ENCODE results near the gene SHC2.
"Not testable (repeated sequence)": the region's sequence is repeated elsewhere in the genome, so short reads cannot be mapped to it uniquely, and the experiment has no call there.

The SHC2 gene

DNA sequence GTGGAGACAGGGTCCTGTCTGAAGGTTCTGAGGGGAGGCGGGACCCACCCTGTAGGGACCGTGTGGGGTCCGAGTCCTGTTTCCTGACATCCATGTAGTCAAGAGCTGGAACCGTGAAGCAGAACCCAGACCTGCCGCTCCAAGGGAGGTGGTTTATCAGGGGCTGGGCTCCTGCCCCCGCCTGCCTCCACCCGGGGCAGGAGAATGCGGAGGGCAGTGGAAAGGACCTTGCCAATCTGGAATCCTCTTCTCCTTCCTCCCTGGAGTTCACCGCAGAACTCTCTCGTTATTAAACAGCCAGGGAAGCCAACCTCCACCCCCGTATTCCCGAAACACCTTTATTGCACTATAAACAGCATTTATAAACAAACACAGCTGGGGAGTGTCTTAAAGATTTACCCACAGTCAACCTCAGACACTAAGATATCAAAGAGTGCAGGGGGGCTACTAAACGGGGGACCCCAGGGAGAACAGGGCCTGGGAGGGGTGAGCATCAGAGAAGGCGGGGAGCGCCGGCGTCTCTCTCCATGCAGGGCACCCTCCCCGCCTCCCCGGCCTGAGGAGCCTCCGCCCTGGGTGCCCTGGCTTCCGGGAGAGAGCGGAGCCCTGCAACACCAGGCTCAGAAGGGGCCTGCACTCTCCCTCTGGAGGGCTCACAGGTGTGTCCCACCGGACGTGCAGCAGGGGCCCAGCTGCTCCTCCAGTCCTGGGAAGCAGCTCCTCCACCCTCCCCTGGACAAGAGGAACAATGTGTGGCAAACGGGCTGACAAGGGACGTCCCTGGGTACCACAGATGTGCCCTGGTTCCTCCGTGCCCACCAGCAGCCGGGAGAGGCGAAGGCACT lies 55.5 kb downstream of the SHC2 start:
- no peak for DNase-seq

DNA sequence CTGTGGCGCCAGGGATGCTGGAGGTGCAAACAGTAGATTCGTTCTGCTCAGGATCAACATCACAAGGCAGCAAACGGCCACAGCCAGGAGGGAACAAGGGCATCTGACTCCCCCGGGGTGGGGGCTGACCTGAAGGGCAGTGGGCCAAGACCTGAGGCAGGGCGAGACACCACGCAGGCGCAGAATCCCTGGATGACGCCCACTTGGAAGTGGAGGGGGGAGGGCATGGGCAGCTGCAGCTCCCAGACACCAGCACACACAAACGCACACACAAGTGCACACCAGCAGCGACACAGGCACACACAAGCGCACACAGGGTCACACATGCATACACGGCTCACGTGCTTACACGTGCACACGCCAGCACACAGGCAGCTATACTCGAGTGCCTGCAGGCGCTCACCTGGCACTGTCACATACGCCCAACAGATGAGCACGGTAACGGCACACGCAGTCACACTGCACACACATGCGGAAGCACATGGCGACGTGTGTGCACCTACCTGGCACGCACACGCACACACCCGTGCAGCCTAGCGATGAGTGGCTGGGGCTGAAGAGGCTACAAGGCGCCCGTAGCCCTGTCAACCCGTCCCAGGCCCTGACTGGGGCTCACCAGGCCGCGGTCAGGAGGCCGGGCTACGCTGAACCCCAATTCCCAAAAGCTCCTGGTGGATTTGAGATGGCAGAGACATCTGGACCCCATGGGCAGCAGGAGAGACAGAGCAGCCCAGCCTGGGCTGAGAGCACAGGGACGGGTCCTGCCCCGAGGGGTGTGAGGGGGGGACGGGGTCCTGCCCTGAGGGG lies 57.4 kb downstream of the SHC2 start:
- no peak for DNase-seq

DNA sequence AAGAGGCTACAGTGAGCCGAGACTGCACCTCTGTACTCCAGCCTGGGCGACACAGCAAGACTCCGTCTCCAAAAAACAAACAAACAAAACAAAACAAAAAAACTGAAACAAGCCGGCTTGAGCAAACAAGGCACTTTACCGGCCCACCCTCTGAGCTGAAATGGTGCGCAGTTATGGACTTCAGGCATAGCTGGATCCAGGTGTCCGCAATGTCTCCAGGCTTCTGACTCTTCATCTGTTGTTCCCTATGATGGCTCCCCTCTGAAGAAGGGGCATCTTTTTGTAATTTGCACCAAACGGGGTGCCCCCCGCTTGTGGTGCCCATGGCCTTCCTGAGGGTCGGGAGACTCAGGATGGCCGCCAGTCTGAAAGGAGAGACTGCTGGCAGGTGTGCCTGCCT lies 58.0 kb downstream of the SHC2 start:
- DNase-seq: no peak

DNA sequence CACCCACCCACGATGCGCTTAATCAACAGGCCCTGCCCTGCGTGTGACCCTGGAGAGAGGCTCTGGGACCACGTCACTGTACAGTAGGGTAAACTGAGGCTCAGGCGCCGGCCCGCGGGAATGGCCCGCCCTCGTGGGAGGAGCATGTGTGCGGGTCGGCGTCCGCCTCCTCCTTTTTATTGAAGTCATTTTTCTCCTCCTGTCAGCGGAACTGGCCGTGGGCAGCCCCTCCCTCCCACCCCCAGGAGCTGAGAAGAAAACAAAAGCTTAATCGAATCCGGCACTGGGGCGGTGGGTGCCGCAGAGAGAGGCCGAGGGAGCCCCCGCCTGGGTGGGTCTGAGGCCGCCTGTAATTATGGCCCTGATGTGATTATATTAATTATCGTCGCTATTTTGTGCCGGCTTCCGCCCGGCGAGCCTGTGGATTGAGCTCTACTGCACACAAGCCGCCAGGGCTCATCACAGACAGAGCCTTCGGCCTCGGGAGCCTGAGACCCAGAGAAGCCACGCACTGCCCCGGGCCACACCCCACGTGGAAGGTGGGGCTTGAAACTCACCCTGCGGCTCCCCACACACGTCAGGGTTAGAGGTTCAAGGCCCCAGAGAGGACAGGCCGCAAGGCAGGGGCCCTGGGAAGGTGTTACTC lies 58.8 kb downstream of the SHC2 start:
- DNase-seq: no peak

DNA sequence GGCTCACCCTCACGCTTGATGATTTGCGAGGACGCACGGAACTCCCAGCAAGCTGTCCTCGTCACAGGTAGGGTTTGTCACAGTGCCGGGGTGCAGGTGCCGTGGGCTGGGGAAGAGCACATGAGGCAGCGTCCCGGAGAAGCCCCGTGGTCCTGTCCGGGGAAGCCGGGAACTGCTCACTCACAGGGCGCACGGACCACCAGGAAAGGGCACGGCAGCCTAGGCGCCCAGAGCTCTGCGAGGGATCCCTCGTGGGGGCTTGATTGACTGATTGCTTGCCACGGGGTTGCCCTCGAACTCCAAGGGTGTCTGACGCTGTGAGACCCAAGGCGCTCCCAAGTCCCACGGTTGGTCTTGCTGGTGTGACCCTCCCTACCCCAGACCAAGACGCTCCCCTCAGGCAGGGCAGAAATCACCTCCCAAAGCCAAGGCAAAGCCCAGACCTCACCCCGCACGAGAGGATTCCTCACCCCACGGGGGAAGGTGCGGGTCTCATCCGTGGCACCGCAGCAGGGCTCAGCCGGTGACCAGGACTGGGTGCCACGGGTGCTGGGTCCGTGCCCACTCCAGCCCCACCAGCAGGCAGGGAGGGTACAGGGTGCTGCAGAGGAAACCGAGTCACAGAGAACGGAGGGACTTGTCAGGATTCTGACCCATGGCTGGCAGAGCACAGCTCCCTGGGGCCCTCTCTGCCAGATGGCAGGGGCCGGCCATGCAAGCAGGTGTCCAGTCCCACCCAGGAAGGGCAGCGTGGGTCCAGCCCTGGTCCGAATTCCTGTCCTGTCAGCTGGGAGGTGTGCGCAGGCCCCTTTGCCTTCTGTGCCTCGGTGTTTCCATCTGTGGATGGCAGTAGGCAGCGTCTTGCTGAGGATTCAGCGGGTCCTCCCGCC lies 59.6 kb downstream of the SHC2 start:
- no peak for DNase-seq

DNA sequence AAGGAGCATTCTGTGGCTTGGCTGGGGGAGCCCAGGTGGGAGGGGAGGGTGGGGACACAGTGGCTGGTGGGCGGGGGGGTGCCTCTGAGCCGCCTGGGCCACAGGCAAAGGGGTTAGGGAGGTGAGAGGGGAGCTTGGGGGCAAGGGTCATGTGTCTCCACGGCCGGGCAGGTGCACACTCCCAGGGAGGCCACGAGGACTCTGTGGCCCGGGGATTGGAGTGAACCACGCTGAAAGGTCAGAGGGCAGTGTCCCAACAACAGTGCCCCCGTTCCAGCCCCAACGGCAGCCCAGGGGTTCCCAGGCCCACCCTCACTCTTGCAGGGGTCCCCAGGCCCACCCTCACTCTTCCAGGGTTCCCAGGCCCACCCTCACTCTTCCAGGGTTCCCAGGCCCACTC lies 61.5 kb downstream of the SHC2 start:
- DNase-seq: no peak

DNA sequence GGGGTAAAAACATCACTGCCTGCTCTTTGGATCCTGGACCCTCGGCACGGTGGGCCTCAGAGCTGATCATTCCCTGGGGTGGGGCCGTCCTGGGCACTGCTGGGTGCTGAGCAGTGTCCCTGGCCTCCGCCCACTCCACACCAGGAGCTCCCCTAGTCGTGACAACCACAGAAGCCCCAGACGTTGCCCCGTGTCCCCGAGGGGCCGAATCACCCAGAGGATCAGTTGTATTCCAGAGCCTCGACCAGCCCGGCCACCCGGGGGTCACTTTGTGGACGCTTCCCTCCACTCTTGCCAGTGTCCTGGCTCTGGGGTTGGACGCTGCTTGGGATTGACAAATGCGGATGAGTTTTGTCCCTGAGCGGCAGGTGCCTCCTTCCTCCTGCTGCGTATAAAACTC lies 62.1 kb downstream of the SHC2 start:
- no peak for DNase-seq

DNA sequence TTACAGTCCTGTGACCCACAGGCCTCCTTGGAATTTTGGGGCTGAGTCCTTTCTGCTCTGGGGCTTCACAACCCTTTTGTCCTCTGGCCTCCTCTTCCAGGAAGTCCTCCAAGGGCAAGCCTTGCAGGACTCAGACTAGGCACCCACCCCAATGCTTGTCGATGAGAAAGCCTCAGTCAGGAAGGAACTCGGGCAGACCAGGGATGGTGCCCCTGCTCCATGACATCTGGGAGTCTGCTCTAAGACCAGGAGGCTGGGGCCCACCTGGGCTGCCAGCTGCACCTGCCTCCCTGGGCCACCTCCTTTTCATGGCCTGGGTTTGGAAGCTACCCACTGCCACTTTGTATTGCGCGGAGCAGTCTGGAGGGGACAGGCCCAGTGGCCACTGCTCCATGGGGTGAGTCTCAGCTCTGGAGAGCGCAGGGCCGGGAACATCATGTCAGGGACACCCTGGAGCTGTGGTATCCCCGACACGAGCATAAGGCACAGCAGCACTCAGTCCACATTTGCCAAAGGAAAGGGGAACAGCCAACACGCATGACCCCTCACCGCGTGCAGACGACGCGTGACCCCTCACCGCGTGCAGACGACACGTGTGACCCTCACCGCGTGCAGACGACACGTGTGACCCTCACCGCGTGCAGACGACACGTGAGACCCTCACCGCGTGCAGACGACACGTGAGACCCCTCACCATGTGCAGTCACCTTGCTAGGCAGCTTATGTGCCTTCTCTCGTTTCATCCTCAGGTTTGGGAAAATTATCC lies 62.7 kb downstream of the SHC2 start:
- DNase-seq: no peak

DNA sequence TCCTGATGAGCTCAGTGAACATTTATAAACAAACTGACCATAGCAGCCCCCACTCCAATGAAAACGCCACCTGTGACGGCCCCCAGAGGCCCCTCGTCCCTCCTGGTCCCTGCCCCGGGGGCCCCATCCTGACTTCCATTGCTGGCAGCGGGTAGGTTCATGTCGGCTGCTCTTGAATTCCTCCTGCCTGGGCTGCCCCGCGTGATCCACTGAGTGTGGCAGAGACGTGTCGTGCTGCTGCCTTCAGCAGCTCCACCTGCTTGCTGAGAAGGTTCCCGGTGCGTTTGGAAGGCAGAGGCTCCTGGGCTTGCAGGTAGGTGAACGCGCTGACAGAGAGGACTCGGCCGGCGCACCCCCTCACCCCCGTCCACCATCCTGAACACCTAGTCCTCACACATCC lies 63.5 kb downstream of the SHC2 start:
- no peak for DNase-seq

DNA sequence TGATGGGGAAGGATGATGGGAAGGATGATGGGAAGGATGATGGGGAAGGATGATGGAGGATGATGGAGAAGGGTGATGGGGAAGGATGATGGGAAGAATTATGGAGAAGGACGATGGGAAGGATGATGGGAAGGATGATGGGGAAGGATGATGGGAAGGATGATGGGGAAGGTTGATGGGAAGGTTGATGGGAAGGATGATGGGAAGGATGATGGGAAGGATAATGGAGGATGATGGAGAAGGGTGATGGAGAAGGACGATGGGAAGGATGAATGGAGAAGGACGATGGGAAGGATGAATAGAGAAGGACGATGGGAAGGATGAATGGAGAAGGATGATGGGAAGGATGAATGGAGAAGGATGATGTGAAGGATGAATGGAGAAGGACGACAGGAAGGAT lies 65.4 kb downstream of the SHC2 start:
- DNase-seq: no peak

DNA sequence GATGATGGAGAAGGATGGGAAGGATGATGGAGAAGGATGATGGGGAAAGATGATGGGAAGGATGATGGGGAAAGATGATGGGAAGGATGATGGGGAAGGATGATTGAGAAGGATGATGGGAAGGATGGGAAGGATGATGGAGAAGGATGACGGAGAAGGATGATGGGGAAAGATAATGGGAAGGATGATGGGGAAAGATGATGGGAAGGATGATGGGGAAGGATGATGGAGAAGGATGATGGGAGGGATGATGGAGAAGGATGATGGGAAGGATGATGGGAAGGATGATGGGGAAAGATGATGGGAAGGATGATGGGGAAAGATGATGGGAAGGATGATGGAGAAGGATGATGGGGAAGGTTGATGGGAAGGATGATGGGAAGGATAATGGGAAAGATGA lies 66.0 kb downstream of the SHC2 start:
- not testable (repeated sequence) for DNase-seq

DNA sequence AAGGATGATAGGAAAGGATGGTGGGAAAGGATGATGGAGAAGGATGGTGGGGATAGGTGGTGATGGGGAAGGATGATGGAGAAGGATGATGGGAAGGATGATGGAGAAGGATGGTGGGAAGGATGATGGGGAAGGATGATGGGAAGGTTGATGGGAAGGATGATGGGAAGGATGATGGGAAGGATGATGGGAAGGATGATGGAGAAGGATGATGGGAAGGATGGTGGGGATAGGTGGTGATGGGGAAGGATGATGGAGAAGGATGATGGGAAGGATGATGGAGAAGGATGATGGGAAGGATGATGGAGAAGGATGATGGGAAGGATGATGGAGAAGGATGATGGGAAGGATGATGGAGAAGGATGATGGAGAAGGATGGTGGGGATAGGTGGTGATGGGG lies 67.3 kb downstream of the SHC2 start:
- not testable (repeated sequence) for DNase-seq

DNA sequence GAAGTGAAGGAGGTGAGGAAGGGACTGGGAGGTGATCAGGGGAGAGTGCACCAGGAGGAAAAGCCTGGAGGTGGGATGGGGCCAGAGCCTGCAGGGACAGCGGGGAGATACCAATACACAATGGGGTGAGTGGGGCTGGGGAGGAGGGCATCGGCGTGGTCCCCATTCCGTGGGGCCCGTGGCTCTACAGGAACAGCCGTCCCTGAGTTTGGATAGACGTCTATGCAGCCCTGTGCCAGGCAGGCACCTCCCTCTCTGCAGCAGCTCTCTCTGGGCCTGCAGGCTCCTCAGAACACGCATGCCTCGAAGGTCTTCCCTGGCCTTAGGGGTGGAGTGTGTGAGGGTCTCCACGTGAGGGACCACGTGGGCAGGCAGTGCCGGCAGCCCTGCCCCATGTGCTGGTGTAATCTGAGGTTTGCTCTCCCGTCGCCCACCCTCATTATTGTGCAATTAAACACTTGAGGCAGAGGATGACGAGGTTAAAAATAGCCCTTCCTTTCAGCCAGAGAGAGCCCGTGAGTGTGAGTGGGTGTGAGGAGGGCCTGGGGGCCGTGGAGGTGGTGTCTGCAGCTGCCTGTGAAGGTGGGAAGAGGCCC lies 68.4 kb downstream of the SHC2 start:
- DNase-seq: no peak

DNA sequence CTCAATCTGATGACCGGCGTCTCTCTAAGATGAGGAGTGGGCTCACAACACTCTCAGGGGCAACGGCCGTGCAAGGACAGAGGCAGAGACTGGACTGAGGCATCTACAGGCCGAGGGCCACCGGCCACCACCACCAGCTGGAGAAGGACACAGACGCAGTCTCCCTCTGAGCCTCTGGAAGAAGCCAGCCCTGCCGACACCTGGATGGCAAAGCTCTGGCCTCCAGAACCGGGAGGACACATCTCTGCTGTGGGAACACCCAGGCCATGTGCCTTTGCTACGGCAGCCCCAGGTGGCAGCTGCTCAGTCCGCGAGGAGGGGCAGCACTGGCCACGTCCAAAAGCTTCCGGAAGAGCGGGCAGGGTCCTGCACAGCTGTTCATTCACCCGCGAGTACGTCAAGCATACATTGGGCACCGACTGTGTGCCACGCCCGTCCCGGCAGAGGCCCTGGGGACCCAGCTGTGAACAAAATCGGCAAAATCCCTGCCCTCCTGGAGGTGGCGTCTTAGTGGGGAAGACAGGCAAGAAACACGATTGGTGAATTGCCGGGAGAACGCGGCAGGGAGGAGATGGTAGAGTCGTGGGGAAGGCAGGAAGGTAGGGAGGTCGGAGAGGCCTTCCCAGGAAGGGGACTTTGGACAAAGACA lies 69.0 kb downstream of the SHC2 start:
- no peak for DNase-seq

DNA sequence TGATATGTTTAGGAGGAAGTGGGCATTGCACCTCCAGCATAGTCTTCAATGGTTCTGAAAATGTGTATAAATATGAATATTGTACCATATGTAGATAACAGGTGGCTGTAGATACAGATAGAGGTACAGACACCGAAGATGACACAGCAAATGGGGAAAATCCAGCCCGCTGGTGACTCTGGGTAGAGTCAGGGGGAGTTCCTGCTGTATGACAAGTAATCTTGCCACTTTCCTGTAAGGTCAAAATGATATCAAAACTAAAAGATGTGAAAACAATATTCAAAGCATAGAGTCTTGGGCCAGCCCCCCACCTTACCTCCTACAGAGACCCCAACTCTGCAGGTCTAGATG lies 69.7 kb downstream of the SHC2 start:
- DNase-seq: no peak

DNA sequence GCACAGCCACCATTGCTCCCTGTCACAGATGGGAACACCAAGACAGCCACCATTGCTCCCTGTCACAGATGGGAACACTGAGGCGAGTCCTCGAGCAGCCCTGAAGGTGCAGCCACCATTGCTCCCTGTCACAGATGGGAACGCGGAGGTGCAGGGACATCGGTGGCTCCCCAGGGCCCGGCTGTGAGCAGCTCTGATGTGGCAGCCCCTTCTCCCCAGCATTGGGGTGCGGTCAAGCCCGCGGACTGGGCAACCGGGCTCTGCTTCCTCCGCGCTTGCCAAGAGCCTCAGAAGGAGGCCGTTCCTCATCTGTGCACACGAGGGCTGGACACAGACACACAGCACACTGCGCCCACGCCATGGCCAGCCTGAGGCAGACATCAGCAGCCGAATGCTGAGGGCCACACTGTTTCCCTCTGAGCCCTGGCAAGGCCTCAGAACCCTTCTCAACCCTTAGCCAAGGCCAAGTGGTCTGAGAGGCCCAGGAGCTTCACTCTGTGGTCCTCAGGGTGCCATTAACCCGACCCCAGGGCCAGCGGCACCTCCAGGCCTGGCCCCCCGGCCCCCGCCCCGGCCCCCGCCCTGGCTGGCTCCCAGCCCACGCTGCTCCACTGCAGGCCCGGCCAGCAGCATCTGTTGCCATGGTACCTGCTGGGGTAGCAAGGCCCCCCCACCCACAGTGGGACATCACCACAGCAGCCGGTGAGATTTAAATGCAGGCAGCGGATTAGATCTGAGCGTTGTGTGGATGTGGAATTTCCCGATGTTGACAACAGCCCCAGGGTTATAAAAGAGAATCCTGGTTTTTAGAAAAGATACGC lies 70.2 kb downstream of the SHC2 start:
- DNase-seq: no peak

DNA sequence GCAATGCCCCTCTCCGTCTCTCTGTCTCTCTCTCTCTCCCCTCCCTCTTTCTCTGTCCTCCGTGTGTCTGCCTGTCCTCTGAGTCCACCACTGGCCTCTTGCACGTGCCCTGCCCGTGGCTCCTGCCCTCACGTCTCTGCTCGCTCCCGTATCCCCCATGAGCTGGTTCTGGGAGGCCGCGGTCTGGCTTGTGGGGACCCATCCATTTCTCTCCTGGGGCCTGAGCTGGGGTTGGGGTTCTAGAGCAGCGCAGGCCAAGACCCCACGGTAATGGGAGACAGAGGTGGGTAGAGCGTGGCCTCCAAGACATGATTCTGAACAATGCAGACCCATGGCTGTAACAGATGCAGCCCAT lies 70.9 kb downstream of the SHC2 start:
- no peak for DNase-seq

DNA sequence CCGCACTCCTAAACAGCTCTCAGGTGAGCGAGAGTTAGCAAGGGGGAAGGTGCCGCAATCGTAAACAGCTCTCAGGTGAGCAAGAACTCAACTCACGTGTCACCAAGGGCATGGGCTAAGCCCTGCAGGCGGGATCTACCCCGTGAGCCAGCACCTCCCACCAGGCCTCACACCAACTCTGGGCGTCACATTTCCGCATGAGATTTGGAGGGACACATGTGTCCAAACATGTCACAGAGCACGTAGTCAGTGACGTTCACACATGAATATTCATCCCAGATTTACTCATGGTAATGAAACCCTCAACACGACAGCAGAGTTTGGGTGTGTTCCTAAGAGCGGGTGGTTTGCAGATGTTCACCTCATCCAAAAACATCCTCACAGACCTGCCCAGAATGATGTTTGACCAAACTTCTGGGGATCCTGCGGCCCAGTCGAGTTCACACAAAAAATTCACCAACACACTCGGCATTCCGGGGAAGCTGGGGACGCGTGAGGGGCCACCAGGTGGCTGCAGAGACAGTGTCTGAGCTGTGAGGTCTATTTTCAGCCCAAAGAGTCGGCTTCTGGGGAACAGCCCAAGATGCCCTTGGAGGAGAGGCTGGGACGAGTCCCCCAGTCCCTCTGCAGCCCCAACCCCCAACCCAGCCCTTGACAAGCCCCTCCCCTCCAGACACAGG lies 71.4 kb downstream of the SHC2 start:
- no peak for DNase-seq

DNA sequence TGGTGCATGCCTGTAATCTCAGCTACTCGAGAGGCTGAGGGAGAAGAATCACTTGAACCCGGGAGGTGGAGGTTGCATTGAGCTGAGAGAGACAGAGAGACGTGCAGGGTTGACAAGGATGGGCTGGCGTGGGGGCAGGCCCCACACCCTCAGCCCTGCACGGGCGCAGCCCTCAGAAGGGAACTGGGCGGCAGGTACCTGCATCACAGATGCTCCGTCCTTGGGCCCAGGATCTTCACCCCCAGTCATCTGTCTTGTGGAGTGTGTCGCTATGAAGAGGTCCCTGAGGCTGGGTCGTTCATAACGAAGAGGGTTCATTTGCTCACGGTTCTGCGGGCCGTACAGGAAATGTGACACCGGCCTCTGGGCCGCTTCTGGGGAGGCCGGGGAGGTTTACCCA lies 72.1 kb downstream of the SHC2 start:
- no peak for DNase-seq

DNA sequence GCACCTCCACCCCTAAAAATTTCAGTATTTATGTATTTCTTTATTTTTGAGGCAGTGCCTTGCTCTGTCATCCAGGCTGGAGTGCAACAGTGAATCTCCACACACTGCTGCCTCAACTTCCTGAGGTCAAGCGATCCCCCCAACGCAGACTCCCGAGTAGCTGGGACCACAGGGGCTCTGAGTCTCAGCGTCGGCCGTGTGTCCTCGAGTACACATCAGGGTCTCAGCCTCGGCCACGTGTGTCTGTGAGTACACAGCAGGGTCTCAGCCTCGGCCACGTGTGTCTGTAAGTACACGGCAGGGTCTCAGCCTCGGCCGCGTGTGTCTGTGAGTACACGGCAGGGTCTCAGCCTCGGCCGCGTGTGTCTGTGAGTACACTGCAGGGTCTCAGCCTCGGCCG lies 73.1 kb downstream of the SHC2 start:
- DNase-seq: no peak
